LNCAP (cell line): ENCODE results near the gene GGA3.

ENCODE experiments used
- CTCF ChIP-seq: fragments of 450-650 bp; IDR thresholded peaks from 2 replicates; pipeline ENCODE4 v1.5.1; 2017; ENCODE audit warnings: mild to moderate bottlenecking

Gene GGA3

GRCh38 chr17:75269844-75270217, 8.4 kb upstream of the GGA3 start:
- TF ChIP-seq CTCF = no peak

DNA sequence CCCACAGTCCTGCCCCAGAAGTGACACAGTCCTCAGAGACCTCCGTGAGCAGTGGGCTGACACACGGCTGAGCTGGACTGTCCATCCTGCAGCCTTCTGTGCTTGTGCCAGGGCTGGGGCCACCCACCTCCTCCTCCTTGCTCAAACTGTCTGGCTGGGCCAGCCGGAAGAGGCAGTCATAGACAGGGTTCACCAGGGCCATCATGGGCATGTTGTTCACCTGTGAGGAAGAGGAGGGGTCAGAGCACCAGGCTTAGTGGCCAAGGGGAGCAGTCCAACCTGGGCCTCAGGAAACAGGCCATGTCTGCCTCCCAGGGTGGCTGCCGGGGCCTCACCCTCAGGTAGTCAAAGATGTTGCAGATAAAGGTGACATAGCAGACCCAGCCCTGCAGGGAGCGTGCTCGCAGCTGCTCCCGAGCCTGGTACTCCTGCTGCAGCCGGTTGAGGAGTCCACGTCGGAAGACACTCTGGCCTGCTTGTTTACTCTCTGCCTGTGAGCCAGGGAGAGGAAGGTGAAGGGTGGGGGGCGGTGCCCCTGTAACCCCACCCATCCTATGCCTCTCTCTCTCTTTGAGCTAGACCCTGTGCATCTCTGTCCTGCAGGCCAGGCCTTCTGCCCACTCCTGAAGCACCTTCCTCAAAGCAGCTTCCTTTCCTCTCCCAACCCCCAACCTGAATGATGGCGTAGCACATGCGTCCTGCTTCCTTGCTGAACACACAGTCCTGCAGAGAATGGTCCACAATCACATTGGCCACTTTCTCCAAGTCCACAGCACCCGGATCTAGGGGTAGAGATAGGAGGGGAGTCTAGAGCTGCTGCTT, 6.2 kb upstream of the GGA3 start:
- no peak for TF ChIP-seq CTCF

- no peak for TF ChIP-seq CTCF
Measured at GRCh38 chr17:75267153-75267410, 5.7 kb upstream of the GGA3 start.

DNA sequence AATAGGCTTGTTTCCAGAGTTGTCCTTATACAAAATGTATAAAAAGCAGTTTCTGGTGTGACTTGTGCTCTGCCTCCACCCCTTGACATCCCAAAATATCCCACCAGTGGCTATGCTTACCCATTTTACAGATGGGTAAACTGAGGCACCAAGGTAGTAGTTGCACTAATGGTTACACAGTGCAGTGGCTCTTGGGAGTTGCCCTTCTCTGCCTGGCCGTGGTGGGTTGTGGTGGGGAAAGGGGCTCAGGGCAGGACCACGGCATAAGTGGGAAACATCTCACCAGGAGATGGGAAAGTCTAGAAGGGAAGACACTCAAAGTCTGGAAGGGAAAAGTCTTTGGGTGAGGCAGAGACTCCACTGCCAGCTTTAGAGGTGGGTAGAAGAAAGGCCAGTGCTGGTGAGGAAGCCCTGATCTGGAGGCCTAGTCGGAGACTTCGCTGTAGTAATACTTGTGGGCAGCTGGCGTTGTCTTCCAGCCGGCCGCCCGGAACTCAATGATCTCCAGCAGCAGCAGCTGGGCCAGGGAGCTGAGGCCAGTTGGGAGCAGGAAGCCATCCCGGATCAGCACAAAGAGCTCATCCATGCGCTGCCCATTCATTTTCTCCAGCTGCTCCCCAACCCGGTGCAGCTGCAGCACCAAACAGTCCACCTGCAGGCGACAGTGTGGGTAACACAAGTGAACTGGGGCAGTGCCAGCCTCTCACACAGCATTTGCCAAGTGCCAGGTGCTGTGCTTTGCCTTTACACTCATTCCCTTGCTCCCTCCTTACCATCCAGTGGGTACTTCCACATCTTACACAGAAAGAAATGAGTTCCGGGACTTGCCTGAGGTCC, 5.1 kb upstream of the GGA3 start:
- TF ChIP-seq CTCF = no peak

DNA sequence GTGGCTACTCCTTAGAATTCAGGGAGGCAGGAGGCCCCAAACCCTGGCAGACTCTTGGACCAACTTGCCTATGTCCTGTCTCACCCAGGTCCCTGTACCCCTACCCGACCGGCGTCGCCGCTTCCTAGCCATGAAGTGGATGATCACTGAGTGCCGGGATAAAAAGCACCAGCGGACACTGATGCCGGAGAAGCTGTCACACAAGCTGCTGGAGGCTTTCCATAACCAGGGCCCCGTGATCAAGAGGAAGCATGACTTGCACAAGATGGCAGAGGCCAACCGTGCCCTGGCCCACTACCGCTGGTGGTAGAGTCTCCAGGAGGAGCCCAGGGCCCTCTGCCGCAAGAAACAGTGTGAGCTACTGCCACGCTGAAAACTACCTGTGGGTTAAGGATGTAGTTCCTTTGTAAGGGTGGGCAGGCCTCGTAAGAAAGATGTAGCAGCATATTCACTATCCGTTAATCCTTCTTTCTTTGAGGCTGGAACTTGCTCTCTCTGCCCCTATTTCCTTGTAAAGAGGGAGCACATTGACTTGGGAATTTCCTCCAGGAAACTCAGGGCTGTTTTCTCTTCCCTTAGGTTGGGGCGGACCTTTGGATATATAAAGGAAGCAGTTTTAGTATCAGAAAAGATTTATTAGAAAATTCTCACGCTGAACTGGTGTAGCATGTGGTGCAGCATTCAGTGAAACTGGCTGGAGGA, 4.4 kb upstream of the GGA3 start:
- TF ChIP-seq CTCF = no peak

- TF ChIP-seq CTCF = no peak
Measured at GRCh38 chr17:75263055-75263454, 1.6 kb upstream of the GGA3 start.

- TF ChIP-seq CTCF = no peak
Measured at GRCh38 chr17:75262112-75262606, 753 bp upstream of the GGA3 start.
